ENCODE results near the gene GALT.

The GALT gene

GRCh38 chr9:34684145-34684544, 37.7 kb downstream of the GALT start:
- no peak for DNase-seq (ENCODE audit: low read depth)

DNA sequence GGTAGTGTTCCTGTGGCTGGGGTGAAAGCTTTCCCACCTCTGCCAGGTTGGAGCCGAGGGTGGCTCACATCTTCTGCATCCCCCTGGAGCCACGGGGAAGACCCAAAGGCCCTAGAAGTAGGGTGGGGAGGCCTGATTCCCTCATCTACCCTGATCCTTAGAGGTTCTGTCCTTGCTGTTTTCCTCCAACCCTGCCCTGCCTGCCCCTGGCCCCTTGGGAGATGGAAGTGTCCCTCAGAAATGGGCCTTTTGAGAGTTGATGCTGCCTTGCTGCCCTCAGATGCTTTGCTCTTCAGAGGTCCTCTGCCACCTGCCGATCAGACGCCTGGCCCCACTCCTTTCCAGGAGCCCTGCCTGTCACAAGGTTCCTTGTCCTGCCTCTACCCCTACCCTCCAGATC, 38.3 kb downstream of the GALT start:
- no peak for DNase-seq (ENCODE audit: low read depth)

DNA sequence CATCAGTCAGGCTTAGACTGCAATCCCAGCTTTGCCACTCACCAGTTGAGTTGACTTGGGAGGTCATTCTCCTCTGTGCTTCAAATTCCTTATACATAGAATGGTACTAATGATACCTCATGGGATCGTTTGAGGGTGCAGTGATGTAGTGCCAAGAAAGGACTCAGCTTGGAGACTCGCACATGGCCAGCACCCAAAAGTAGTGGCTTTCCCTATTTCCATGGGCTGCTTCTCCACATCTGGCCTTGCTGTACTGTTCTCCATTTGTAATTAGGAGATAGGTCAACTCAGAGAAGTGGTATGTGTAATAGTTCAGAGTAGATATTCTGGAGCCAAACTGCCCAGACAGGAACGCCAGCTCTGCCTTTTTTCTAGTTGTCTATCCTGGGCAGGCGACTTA, 39.1 kb downstream of the GALT start:
- DNase-seq (ENCODE audit: low read depth) = no peak

DNA sequence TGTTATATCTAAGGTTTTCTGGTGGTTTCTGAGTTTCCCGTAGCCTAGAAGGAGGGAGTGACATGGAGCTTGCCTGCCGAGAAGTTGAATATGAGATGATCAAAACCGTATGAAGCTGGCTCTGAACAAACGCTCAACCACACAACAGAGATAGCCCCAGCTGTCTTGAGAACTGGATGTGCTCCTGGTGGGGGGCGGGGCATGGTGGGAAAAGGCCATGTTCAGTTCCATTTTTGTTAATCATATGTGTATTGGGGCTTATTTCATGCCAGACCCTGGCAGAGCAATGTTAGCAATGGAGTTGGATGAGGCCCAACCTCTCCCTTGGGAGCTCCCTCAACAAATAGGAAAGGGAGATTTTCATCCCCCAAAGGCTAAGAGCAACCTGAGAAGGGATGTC, 39.8 kb downstream of the GALT start:
- no peak for DNase-seq (ENCODE audit: low read depth)

DNA sequence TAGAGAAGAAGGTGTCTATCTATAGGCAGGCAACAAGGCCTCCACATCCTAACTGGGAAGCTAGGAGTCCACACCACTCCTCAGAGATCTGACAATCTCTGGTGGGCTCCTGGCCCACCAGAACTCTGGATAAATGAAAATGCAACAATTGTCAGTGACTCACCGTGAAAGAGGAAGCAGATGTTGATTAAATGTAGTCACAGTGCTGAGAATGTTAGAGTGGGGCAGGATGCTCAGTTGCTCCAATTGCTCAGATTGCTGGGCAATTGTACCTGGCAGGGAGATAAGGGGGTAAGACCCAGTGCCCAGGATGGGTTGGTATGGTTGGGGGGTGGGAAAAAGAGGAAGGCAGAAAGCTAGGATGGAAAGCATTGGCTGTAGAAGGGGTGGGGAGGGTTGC, 40.3 kb downstream of the GALT start:
- DNase-seq (ENCODE audit: low read depth) = no peak

GRCh38 chr9:34687276-34688030, 41.0 kb downstream of the GALT start:
- DNase-seq (ENCODE audit: low read depth) = no peak

DNA sequence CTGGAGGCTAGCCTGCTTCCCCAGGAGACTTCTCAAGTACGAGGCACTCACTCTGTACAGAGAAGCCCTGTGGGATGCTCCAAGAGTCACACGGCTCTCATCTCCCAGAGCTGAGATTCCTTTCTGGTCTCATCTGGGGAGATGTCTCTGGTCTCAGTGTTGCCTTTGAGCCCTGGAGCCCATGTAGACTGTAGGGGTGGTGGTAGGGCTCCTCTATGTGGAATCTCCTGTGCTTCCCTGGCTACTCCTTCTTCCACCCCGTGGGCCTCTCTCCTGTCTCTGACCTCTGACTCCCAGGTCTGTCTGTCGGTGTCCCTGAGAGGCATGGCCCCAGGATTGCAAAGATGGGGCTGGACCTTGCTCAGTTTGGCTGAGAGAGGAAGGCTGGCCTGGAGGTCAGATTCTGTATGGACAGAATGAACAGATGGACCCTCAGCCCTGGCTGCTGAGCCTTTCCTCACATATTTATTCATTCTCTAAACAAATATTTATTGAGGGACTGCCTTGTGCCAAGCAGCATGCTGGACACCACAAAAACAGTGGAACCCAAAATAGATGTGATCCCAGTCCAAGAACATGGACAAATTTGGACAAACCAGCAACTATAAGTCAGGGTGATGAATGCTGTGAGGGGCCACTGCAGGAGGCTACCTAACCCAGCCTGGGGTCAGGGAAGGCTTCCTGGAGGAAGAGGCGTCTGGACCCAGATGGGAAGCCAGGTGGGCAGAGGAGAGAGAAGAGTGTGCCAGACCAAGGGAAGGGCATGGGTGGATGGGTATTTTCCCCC, 42.0 kb downstream of the GALT start:
- no peak for DNase-seq (ENCODE audit: low read depth)

DNA sequence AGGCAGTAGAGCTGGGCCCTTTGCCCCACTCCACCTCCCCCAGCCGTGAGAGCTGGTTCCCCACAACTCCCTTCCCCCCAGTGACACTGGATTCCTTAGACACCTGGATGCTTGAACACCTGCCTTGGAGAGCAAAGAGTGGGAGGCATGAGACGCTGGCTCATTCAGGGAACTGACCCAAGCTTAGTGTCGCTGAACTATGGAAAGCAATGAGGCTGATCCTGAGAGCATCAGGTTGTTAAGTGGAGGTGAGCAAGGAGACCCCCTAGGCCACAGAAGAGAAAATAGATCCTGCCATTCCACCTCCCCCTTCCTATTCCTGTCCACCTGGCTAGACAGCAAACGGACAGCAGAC, 42.6 kb downstream of the GALT start:
- DNase-seq (ENCODE audit: low read depth) = no peak

DNA sequence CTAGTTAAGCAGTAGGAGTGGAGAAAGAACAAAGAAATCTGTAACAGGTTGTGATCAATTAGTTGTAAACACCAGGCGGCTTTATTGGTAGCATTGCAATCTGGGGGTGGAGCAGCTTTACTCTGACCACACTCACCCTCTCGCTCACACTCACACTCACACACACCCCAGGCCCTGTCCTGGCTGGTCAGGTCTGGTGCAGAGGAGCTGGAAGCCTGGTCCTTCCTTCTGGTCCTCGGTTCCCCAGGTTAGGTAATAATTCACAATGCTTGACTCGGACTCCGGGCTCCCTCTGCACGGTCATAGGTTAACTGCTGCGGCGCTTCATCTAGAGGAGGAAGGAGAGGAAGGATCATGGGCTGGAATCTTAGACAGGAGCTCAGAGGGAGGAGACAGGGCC, 43.0 kb downstream of the GALT start:
- DNase-seq (ENCODE audit: low read depth) = no peak

DNA sequence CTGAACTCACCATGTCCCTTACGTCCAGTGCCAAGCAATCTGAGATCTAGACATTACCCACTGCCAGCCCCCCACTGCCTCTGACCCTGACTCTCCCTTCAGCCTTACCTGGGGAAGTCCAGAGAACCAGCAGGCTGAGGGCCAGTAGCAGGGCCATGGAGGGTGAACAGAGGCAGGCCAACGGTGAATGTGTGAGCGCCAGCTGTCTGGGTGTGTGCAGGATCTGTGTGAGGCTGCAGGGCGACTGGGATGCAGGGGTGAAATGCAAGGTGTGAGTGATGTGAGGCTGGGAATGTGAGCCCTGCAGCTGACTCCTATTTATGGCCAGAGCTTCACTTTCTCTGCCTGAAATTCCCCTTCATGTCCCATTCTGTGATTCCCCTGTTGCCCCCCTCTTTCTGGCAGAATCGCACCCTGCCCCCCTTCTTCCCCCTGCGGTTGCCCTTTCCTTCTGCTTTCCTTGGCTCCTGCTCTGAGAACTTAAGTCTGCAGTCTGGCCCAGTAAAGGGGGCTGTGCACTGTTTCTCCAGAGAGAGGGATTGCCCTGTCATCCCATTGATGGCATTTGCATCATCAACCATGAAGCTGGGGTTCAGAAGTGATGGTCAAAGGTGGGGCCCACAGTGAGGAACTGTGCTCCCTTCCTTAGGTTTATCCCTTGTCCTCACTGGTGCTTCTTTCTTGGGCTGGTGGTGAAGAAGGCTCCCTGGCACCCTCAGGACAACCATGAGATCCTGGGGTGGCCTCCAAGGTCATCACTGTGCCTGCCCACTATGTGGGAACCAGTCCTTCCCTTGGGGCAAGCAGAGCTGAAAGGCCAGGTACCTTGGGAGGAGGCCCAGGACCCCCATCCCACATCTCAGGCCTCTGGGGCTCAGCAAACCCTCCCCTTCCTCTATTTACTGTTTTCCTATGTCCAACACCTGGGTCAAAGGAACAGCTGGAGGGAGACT, 44.8 kb downstream of the GALT start, which contains the start of gene CCL19:
CCL19 (minus strand) TSS at position 294 of the 953 bp plus-strand sequence; CDS start at position 157, 137 bp downstream.
- no peak for DNase-seq (ENCODE audit: low read depth)

GRCh38 chr9:34691936-34692315, 45.5 kb downstream of the GALT start:
- no peak for DNase-seq (ENCODE audit: low read depth)

DNA sequence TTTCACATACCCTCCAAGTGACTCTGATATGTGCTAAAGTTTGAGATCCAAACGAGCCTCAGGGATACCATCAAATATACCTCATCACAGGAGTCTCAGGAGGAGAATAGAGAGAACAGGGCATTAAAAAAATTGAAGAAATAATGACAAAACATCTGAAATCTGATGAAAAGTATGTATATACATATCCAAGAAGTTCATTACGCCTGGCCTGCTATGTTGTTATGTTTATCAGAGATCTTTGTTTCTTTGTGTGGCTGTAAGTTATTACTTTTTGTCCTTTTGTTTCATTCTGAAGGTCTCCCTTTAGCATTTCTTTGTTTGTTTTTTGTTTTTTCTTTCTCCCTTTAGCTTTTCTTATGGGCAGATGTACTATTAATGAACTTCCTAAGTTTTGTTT, 47.1 kb downstream of the GALT start:
- no peak for DNase-seq (ENCODE audit: low read depth)

- DNase-seq (ENCODE audit: low read depth) = no peak
These were observed 48.3 kb downstream of the GALT start for GRCh38 chr9:34694811-34695210.
